Skeletal muscle tissue (tissue), 4 donors: ENCODE measurements around the gene HDHD5. TPM values are rescaled to one million over a fixed set of nuclear protein-coding genes. Genes with fewer than 3 reads are reported as not detected.
A peak's percentile ranks its signal among the peaks of the same experiment; 100 is the strongest.

Source experiments
- H3K27ac ChIP-seq: one replicate; pipeline ENCODE4 v1.7.0; 2013; ENCODE audit warnings: mild to moderate bottlenecking, low read depth, low read length, inconsistent platforms
- H3K27me3 ChIP-seq, 3 donors: one replicate each; pipeline ENCODE4 v1.7.0; 2013; ENCODE audit warnings: low read length in 3 of 3; ENCODE audit not compliant: control insufficient read depth in 3 of 3, insufficient read depth in 3 of 3
- H3K36me3 ChIP-seq, 3 donors: one replicate each; pipeline ENCODE4 v1.7.0; 2013; ENCODE audit warnings: low read length in 3 of 3; ENCODE audit not compliant: control insufficient read depth in 3 of 3, insufficient read depth in 3 of 3
- H3K4me1 ChIP-seq, 3 donors: one replicate each; pipeline ENCODE4 v1.7.0; 2013; ENCODE audit warnings: low read length in 3 of 3, mild to moderate bottlenecking in 3 of 3; ENCODE audit not compliant: control insufficient read depth in 3 of 3, insufficient read depth in 3 of 3
- H3K4me3 ChIP-seq, 3 donors: one replicate each; pipeline ENCODE4 v1.7.0; 2013; ENCODE audit warnings: low read length in 3 of 3
- H3K9ac ChIP-seq, 3 donors: one replicate each; pipeline ENCODE4 v1.7.0; 2013; ENCODE audit warnings: low read length in 3 of 3, mild to moderate bottlenecking in 3 of 3, moderate library complexity in 2 of 3, low read depth in 1 of 3
- H3K9me3 ChIP-seq, 3 donors: one replicate each; pipeline ENCODE4 v1.7.0; 2013; ENCODE audit warnings: low read length in 3 of 3; ENCODE audit not compliant: control insufficient read depth in 3 of 3
- total RNA-seq: library from RNA; depleted of rRNA; stranded (reverse); fragments of >200 nt; gene quantifications from one replicate; pipeline ENCODE4 v1.2.3, GENCODE V29; 2014
- donor health status: Osteomylitis.

The HDHD5 gene
- total RNA-seq, result 42.8 TPM

- H3K9me3 ChIP-seq, result no peaks in the 10 kb centered on the region
- H3K36me3 ChIP-seq, result no peaks in the 10 kb centered on the region
- H3K4me3 ChIP-seq, result peak within 1 kb of the TSS; percentile 81 to 88 (median 88)
- H3K4me1 ChIP-seq, result peaks cover 28 to 30% (median 29%) of the 10 kb centered on the region in 3 donors
- no peaks in the 10 kb centered on the region for H3K27me3 ChIP-seq
- peak within 1 kb of the TSS; percentile 85 for H3K27ac ChIP-seq
- peak within 1 kb of the TSS; percentile 83 to 93 (median 90) for H3K9ac ChIP-seq
Observed at GRCh38 chr22:17158568-17159503, at the start of gene HDHD5. HDHD5 (minus strand) TSS chr22:17159277; CDS start chr22:17159251, 26 bp downstream.

- Histone ChIP-seq H3K9ac (no peak overlapping the region), H3K4me3 (no peak overlapping the region), H3K27ac (no peak overlapping the region), H3K4me1 (no peaks in the 10 kb centered on the region), H3K9me3 (no peaks in the 10 kb centered on the region), H3K36me3 (no peaks in the 10 kb centered on the region), H3K27me3 (no peaks in the 10 kb centered on the region)
Observed at GRCh38 chr22:17205432-17205831, 46.4 kb upstream of the HDHD5 start.

- H3K4me1 ChIP-seq, result peaks cover 5 to 9% (median 8%) of the 10 kb centered on the region in 3 donors
- H3K36me3 ChIP-seq, result no peaks in the 10 kb centered on the region
- H3K9ac ChIP-seq, result no peak overlapping the region
- no peak overlapping the region for H3K27ac ChIP-seq
- H3K4me3 ChIP-seq, result no peak overlapping the region
- H3K9me3 ChIP-seq, result no peaks in the 10 kb centered on the region
- H3K27me3 ChIP-seq, result no peaks in the 10 kb centered on the region
Observed at GRCh38 chr22:17201285-17201945, 42.3 kb upstream of the HDHD5 start.

GRCh38 chr22:17199003-17199731 is 40.1 kb upstream of the HDHD5 start:
- no peaks in the 10 kb centered on the region for H3K27me3 ChIP-seq
- H3K4me3 ChIP-seq, result peak overlapping the region; percentile 62 to 70 (median 67)
- peak overlapping the region; percentile 71 for H3K27ac ChIP-seq
- H3K9ac ChIP-seq, result peak overlapping the region; percentile 20 to 62 (median 33)
- no peaks in the 10 kb centered on the region for H3K36me3 ChIP-seq
- H3K9me3 ChIP-seq, result no peaks in the 10 kb centered on the region
- H3K4me1 ChIP-seq, result peaks cover 5 to 9% (median 8%) of the 10 kb centered on the region in 3 donors

- Histone ChIP-seq H3K4me1 (peaks cover 5 to 9% (median 8%) of the 10 kb centered on the region in 3 donors), H3K9ac (peak overlapping the region; percentile 20 to 68 (median 62)), H3K36me3 (no peaks in the 10 kb centered on the region), H3K27me3 (no peaks in the 10 kb centered on the region), H3K4me3 (peak overlapping the region; percentile 62 to 70 (median 67)), H3K9me3 (no peaks in the 10 kb centered on the region), H3K27ac (peak overlapping the region; percentile 71)
Observed at GRCh38 chr22:17198170-17199002, 39.3 kb upstream of the HDHD5 start.

GRCh38 chr22:17194213-17194612 is 35.1 kb upstream of the HDHD5 start:
- Histone ChIP-seq H3K9ac (no peak overlapping the region), H3K4me3 (no peak overlapping the region), H3K27me3 (no peaks in the 10 kb centered on the region), H3K9me3 (no peaks in the 10 kb centered on the region), H3K36me3 (peaks cover 0 to 6% (median 0%) of the 10 kb centered on the region in 3 donors), H3K27ac (no peak overlapping the region), H3K4me1 (peaks cover 5 to 8% (median 5%) of the 10 kb centered on the region in 3 donors)

GRCh38 chr22:17192186-17192585 is 33.1 kb upstream of the HDHD5 start:
- Histone ChIP-seq H3K9me3 (no peaks in the 10 kb centered on the region), H3K4me3 (no peak overlapping the region), H3K4me1 (no peaks in the 10 kb centered on the region), H3K9ac (no peak overlapping the region), H3K27ac (no peak overlapping the region), H3K27me3 (no peaks in the 10 kb centered on the region), H3K36me3 (peaks cover 0 to 10% (median 3%) of the 10 kb centered on the region in 3 donors)

- Histone ChIP-seq H3K4me1 (no peaks in the 10 kb centered on the region), H3K9ac (no peak overlapping the region), H3K27ac (no peak overlapping the region), H3K4me3 (no peak overlapping the region), H3K36me3 (peaks cover 0 to 10% (median 3%) of the 10 kb centered on the region in 3 donors), H3K9me3 (no peaks in the 10 kb centered on the region), H3K27me3 (no peaks in the 10 kb centered on the region)
Observed at GRCh38 chr22:17191163-17191784, 32.2 kb upstream of the HDHD5 start.

- H3K9ac ChIP-seq, result no peak overlapping the region
- no peaks in the 10 kb centered on the region for H3K9me3 ChIP-seq
- no peak overlapping the region for H3K27ac ChIP-seq
- H3K4me1 ChIP-seq, result no peaks in the 10 kb centered on the region
- H3K4me3 ChIP-seq, result no peak overlapping the region
- no peaks in the 10 kb centered on the region for H3K27me3 ChIP-seq
- peaks cover 0 to 13% (median 3%) of the 10 kb centered on the region in 3 donors for H3K36me3 ChIP-seq
Observed at GRCh38 chr22:17190702-17191101, 31.6 kb upstream of the HDHD5 start.
